PC-9 (cell line): ENCODE data around the gene MALRD1. TPM values are rescaled to one million over a fixed set of nuclear protein-coding genes. Genes with fewer than 3 reads are reported as not detected.

Source experiments
- BruUV-seq: library from RNA; stranded (reverse); fragments of 400-500 nt; replicated peaks from 2 replicates; lab custom pipeline; 2021; lab: Mats Ljungman, UMichigan
- CTCF ChIA-PET: fragments of 300-600 bp; sonication (Branson Sonifier 250); formaldehyde crosslinking; loops from one replicate; lab custom pipeline; 2022; ENCODE audit warnings: antibody characterized with exemption; lab: Charles Lee
- POLR2A ChIA-PET: fragments of 300-600 bp; sonication (Branson Sonifier 250); formaldehyde crosslinking; loops from one replicate; lab custom pipeline; 2022; ENCODE audit warnings: antibody characterized with exemption; ENCODE audit not compliant: unreplicated experiment; lab: Charles Lee
- DNase-seq, 2 experiments: peaks; one replicate each; pipeline versions ENCODE4 v3.0.0 to v3.0.0-alpha.2; 2015 to 2022; ENCODE audit warnings: mixed read lengths in 1 of 2
- H2AFZ ChIP-seq: fragments of 200-600 bp; sonication (generic); 2 replicates; pipeline ENCODE4 v1.8.1; 2017; ENCODE audit warnings: antibody characterized with exemption
- H3F3A ChIP-seq: fragments of 200-600 bp; sonication (generic); 2 replicates; pipeline ENCODE4 v1.8.1; 2017; ENCODE audit warnings: antibody characterized with exemption, mild to moderate bottlenecking, low read depth; ENCODE audit not compliant: insufficient read depth
- H3K27ac ChIP-seq: fragments of 200-600 bp; sonication (generic); 2 replicates; pipeline ENCODE4 v1.6.1; 2016; ENCODE audit warnings: mixed run types
- H3K27me3 ChIP-seq: fragments of 200-600 bp; sonication (generic); 2 replicates; pipeline ENCODE4 v1.6.1; 2016; ENCODE audit warnings: low read depth, mixed run types; ENCODE audit not compliant: insufficient read depth
- H3K36me3 ChIP-seq: fragments of 200-600 bp; sonication (generic); 2 replicates; pipeline ENCODE4 v1.6.1; 2016; ENCODE audit warnings: low read depth, mixed run types
- H3K4me1 ChIP-seq: fragments of 200-600 bp; sonication (generic); replicated peaks from 2 replicates; pipeline ENCODE4 v1.6.1; 2016; ENCODE audit warnings: mixed run types; ENCODE audit not compliant: insufficient read depth
- H3K4me2 ChIP-seq: fragments of 200-600 bp; sonication (generic); 2 replicates; pipeline ENCODE4 v1.6.1; 2017; ENCODE audit warnings: mixed run types
- H3K4me3 ChIP-seq: fragments of 200-600 bp; sonication (generic); 2 replicates; pipeline ENCODE4 v1.6.1; 2016; ENCODE audit warnings: mixed run types
- H3K79me2 ChIP-seq: fragments of 200-600 bp; sonication (generic); 2 replicates; pipeline ENCODE4 v1.6.1; 2017; ENCODE audit warnings: low read depth, mixed run types
- H3K9me2 ChIP-seq: fragments of 200-600 bp; sonication (generic); 2 replicates; pipeline ENCODE4 v1.8.1; 2017; ENCODE audit warnings: mild to moderate bottlenecking; ENCODE audit not compliant: insufficient read depth
- H3K9me3 ChIP-seq: fragments of 200-600 bp; sonication (generic); 2 replicates; pipeline ENCODE4 v1.8.1; 2016; ENCODE audit warnings: low read depth; ENCODE audit not compliant: insufficient read depth
- H4K20me1 ChIP-seq: fragments of 200-600 bp; sonication (generic); 2 replicates; pipeline ENCODE4 v1.8.1; 2017; ENCODE audit not compliant: insufficient read depth
- CTCF ChIP-seq: fragments of 200-600 bp; sonication (generic); conservative IDR thresholded peaks from 2 replicates; pipeline ENCODE4 v1.6.1; 2017; ENCODE audit warnings: mixed run types, antibody characterized with exemption, mild to moderate bottlenecking, moderate library complexity
- EZH2 ChIP-seq: fragments of 200-600 bp; sonication (generic); IDR thresholded peaks from 2 replicates; pipeline ENCODE4 v1.8.0; 2017; ENCODE audit warnings: antibody characterized with exemption, low read depth
- intact Hi-C: fragments of 100-400 bp; cut with micrococcal nuclease; formaldehyde crosslinking; loops from one replicate; pipeline ENCODE4 v1.10.0; 2022; ENCODE audit not compliant: unreplicated experiment
- total RNA-seq: library from RNA; stranded (reverse); gene quantifications from 2 replicates; pipeline ENCODE4 v1.2.3, GENCODE V29; 2021

The MALRD1 gene
- total RNA-seq, 1 experiment from 2014 or later = not detected

GRCh38 chr10:19209319-19209718, 160.7 kb downstream of the MALRD1 start:
- no peaks in the 10 kb centered on the region for H3K9me2 ChIP-seq
- no peak for DNase-seq
- no peak overlapping the region for H2AFZ ChIP-seq
- no TSS peak for BruUV-seq
- ChIA-PET POLR2A (no interaction called here), CTCF (no interaction called here)
- H3F3A ChIP-seq = no peaks in the 10 kb centered on the region
- intact Hi-C loops = no loop called here
- H3K27ac ChIP-seq = no peak overlapping the region
- no peaks in the 10 kb centered on the region for H4K20me1 ChIP-seq
- H3K36me3 ChIP-seq = no peaks in the 10 kb centered on the region
- H3K27me3 ChIP-seq = no peaks in the 10 kb centered on the region
- no peak overlapping the region for H3K4me3 ChIP-seq
- no peak overlapping the region for H3K4me2 ChIP-seq
- TF ChIP-seq CTCF (no peak), EZH2 (no peak)
- no peaks in the 10 kb centered on the region for H3K4me1 ChIP-seq
- H3K79me2 ChIP-seq = no peaks in the 10 kb centered on the region
- no peaks in the 10 kb centered on the region for H3K9me3 ChIP-seq

- Histone ChIP-seq H4K20me1 (no peaks in the 10 kb centered on the region), H3K4me3 (no peak overlapping the region), H3K79me2 (no peaks in the 10 kb centered on the region), H3K4me1 (no peaks in the 10 kb centered on the region), H3F3A (no peaks in the 10 kb centered on the region), H3K27ac (no peak overlapping the region), H3K4me2 (no peak overlapping the region), H3K36me3 (no peaks in the 10 kb centered on the region), H3K9me2 (no peaks in the 10 kb centered on the region), H2AFZ (no peak overlapping the region), H3K9me3 (no peaks in the 10 kb centered on the region), H3K27me3 (no peaks in the 10 kb centered on the region)
- CTCF ChIA-PET = no interaction called here
- DNase-seq = no peak
- TF ChIP-seq CTCF (no peak), EZH2 (no peak)
- intact Hi-C loops = no loop called here
- BruUV-seq = no TSS peak
- POLR2A ChIA-PET = no interaction called here
Measured at GRCh38 chr10:19212590-19212989, 164.0 kb downstream of the MALRD1 start.

GRCh38 chr10:19221216-19221615, 172.6 kb downstream of the MALRD1 start:
- TF ChIP-seq EZH2 (no peak), CTCF (no peak)
- H3F3A ChIP-seq = no peaks in the 10 kb centered on the region
- BruUV-seq = no TSS peak

More at GRCh38 chr10:19221216-19221615, 172.6 kb downstream of the MALRD1 start:
- DNase-seq = no peak
- CTCF ChIA-PET = interaction anchor here (0.6 kb wide), 1 partner anchor 405 kb away, joined by 3 read pairs; no protein-coding TSS in a partner anchor
- Histone ChIP-seq H3K4me2 (no peak overlapping the region), H3K9me3 (no peaks in the 10 kb centered on the region), H3K27me3 (no peaks in the 10 kb centered on the region), H3K9me2 (no peaks in the 10 kb centered on the region), H2AFZ (no peak overlapping the region), H3K4me1 (no peaks in the 10 kb centered on the region), H3K79me2 (no peaks in the 10 kb centered on the region), H3K27ac (no peak overlapping the region), H3K4me3 (no peak overlapping the region), H3K36me3 (no peaks in the 10 kb centered on the region), H4K20me1 (no peaks in the 10 kb centered on the region)
- intact Hi-C loops = no loop called here
- POLR2A ChIA-PET = no interaction called here
